Right cardiac atrium (tissue), 5 donors: ENCODE measurements around the gene COMMD7. TPM values are rescaled to one million over a fixed set of nuclear protein-coding genes. Genes with fewer than 3 reads are reported as not detected.

Experiments
- ATAC-seq, 2 donors: fragments of 200-7000 bp; cut with Tn5 transposase; one replicate each; pipeline versions ENCODE4 v1.8.0 to v1.9.1; 2020; ENCODE audit warnings: moderate library complexity in 2 of 2, mild to moderate bottlenecking in 1 of 2
- DNase-seq, 3 donors: peaks; one replicate each; pipeline ENCODE4 v3.0.0-alpha.2; 2020
- H3K27ac ChIP-seq: one replicate; pipeline ENCODE4 v1.5.1; 2013; ENCODE audit warnings: mild to moderate bottlenecking, low read length, control low read depth, moderate library complexity
- H3K27me3 ChIP-seq: one replicate; pipeline ENCODE4 v1.6.1; 2013; ENCODE audit not compliant: control insufficient read depth, insufficient read depth
- H3K4me1 ChIP-seq: one replicate; pipeline ENCODE4 v1.6.1; 2013; ENCODE audit warnings: low read length; ENCODE audit not compliant: control insufficient read depth, insufficient read depth
- H3K4me3 ChIP-seq: one replicate; pipeline ENCODE4 v1.5.1; 2013; ENCODE audit warnings: low read length, control low read depth
- H3K9me3 ChIP-seq: one replicate; pipeline ENCODE4 v1.6.1; 2013; ENCODE audit warnings: low read length; ENCODE audit not compliant: control insufficient read depth
- WGBS: extraction: QIAGEN DNeasy Blood & Tissue Kit; methylation state at CpG from one replicate; pipeline ENCODE4 v1.1.7; 2013; 5-methylcytosine and 5-hydroxymethylcytosine counted together
- intact Hi-C, 4 donors: fragments of 100-400 bp; cut with DNase I; formaldehyde crosslinking; loops; one replicate each; pipeline versions ENCODE4 v1.11.0 to v1.14.0; 2022 to 2023
- polyA plus RNA-seq: library from polyadenylated mRNA; stranded (reverse); fragments of 200-250 nt; gene quantifications from one replicate; pipeline ENCODE4 v1.2.3, GENCODE V29; 2013
- total RNA-seq, 4 donors: library from RNA; stranded (reverse); fragmentation: NEBNext Ultra II Directional; extraction: Animal tissue kit (Norgen Biotek cat#: 25700); gene quantifications; one replicate each; pipeline ENCODE4 v1.2.1, GENCODE V29; 2021
- donor health status: healthy with polysubstance abuse.
- donor health status: DM: no; HTN: yes; CAD: no.
- donor health status: DM: no; HTN: no; CAD: no.
- donor health status: DM: no; HTN: yes; CAD: no; lungs with severe emphysema.
- donor health status: DM: yes; HTN: yes; CAD: no.

The COMMD7 gene
- total and polyA plus RNA-seq, 5 donors, result 36.2 to 53.6 (median 42.8) TPM

- H3K4me1 ChIP-seq, result no peaks in the 10 kb centered on the region
- peak; percentile 96 to 98 for ATAC-seq
- no peak overlapping the region for H3K4me3 ChIP-seq
Observed at GRCh38 chr20:32652739-32653526, 90.3 kb downstream of the COMMD7 start.

More at GRCh38 chr20:32652739-32653526, 90.3 kb downstream of the COMMD7 start:
- no peak overlapping the region for H3K27ac ChIP-seq
- intact Hi-C loops, result loop anchor here in 3 of 4 donors (1.0 to 5.0 kb wide), 3 partner anchors 131 to 132 kb away; no protein-coding TSS in a partner anchor
- H3K9me3 ChIP-seq, result no peaks in the 10 kb centered on the region
- DNase-seq, result peak; percentile 86 to 94 (median 94)
- 3% methylated on average over 8 of the region's 8 CpGs for WGBS
- H3K27me3 ChIP-seq, result no peaks in the 10 kb centered on the region

Other genes starting within 250 kb of the COMMD7 start
- 10 to 100 TPM in 1 of 4 donors, 1 to 10 TPM in 3; 6.5 to 10.9 (median 8.0) TPM for gene NOL4L, start 158.1 kb downstream of the COMMD7 start, total RNA-seq
- 8.3 TPM for gene NOL4L, start 158.1 kb downstream of the COMMD7 start, polyA plus RNA-seq
- gene C20orf203, start 69.5 kb downstream of the COMMD7 start, total RNA-seq, result under 1 TPM in 1 of 4 donors, not detected in 3; 0.06 TPM
- not detected for gene C20orf203, start 69.5 kb downstream of the COMMD7 start, polyA plus RNA-seq
- under 1 TPM; 0.28 to 0.65 (median 0.59) TPM for gene DNMT3B, start 18.9 kb upstream of the COMMD7 start, total RNA-seq
- gene DNMT3B, start 18.9 kb upstream of the COMMD7 start, polyA plus RNA-seq, result 0.52 TPM
- gene MAPRE1, start 76.5 kb upstream of the COMMD7 start, total RNA-seq, result 100 to 1,000 TPM in 1 of 4 donors, 10 to 100 TPM in 3; 71.9 to 110 (median 84.3) TPM
- 47.0 TPM for gene MAPRE1, start 76.5 kb upstream of the COMMD7 start, polyA plus RNA-seq
- gene EFCAB8, start 115.5 kb upstream of the COMMD7 start, total RNA-seq, result under 1 TPM in 2 of 4 donors, not detected in 2; 0.20 to 0.64 TPM
- not detected for gene EFCAB8, start 115.5 kb upstream of the COMMD7 start, polyA plus RNA-seq